Hematopoietic multipotent progenitor cell treated with erythropoietin and hydrocortisone succinate and interleukin-3 and kit ligand, for 15 days (in vitro differentiated cells): Measurements from ENCODE around the gene SYT3.
"Not testable (repeated sequence)": the region's sequence is repeated elsewhere in the genome, so short reads cannot be mapped to it uniquely, and the experiment has no call there.

ENCODE experiments used
- DNase-seq: peaks from one replicate; pipeline ENCODE4 v3.0.0-alpha.2; 2015; ENCODE audit warnings: low spot score

SYT3 gene

DNA sequence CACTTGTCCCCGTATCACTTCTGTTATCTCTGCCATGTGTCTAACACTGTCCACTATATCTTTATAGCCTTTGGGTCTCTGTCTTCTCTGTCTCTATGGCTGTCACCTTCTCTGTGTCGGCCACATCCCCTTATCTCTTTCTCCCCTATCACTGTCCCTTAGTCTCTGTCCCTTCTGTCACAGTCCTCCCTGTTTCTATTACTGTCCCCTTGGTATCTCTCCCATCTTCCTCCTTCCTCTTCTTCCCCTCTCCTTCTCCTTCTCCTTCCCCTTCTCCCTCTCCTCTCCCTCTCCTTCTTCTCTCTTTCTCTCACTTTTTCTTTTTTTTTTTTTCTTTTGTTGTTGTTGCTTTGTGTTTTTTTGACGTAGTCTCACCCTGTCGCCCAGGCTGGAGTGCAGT is 36.7 kb downstream of the SYT3 start:
- DNase-seq: no peak

DNA sequence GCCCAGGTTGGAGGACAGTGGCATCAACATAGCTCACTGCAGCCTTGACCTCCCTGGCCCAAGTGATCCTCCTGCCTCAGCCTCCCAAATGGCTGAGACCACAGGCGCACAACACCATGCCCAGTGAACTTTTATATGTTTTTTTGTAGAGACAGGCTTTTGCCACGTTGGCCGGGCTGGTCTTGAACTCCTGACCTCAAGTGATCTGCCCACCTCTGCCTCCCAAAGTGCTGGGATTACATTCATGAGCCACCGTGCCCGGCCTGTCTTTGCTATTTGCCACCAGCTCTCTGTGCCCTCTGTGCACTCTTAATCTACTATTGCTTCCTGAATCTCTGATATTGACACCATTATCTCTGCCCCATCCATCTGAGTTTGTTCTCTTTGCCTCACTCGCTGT is 37.2 kb downstream of the SYT3 start:
- DNase-seq: no peak

- DNase-seq: no peak
Observed at GRCh38 chr19:50602089-50602422, 37.6 kb downstream of the SYT3 start.

GRCh38 chr19:50601407-50602088 is 38.1 kb downstream of the SYT3 start:
- no peak for DNase-seq

- no peak for DNase-seq
Observed at GRCh38 chr19:50599427-50599826, 40.3 kb downstream of the SYT3 start.

- DNase-seq: no peak
Observed at GRCh38 chr19:50590191-50590590, 49.5 kb downstream of the SYT3 start.

GRCh38 chr19:50581795-50582660 is 57.7 kb downstream of the SYT3 start:
- DNase-seq: not testable (repeated sequence)

GRCh38 chr19:50580970-50581634 is 58.6 kb downstream of the SYT3 start:
- DNase-seq: no peak

GRCh38 chr19:50580240-50580639 is 59.4 kb downstream of the SYT3 start:
- DNase-seq: no peak

- not testable (repeated sequence) for DNase-seq
Observed at GRCh38 chr19:50576769-50577168, 62.9 kb downstream of the SYT3 start.

DNA sequence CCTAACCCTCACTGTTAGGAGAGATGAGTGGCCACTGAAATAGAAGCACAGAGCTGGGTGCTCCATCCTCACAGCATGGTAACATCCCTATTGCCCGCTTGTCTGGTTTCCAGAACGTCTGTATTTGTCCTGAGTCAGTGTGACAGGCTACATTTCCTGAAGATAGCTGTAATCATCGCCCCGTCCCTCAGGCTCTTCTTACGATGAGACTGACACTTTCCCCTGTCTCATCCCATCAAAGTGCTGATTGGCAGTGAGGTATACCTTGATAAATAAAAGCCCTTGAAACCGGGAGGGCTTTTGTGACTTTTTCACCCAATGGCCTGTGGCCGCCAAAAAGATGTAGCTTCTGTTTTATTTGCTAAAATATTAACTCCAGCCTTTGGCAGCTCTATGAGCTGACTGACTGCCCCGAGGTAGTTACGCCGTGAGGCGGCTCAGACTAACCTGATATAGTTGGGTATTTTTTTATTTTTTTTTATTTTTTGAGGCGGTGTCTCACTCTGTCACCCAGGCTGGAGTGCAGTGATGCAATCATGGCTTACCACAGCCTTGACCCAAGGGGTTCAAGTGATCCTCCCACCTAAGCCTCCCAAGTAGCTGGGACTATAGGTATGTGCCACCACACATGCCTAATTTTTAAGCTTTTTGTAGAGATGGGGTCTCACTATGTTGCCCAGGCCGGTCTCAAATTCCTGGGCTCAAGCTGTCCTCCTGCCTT is 65.8 kb downstream of the SYT3 start:
- DNase-seq: no peak
